SH-SY5Y (cell line): ENCODE data around the gene MAP6D1.

Experiments used
- GATA2 ChIP-seq: IDR thresholded peaks from 2 replicates; pipeline ENCODE4 v1.6.1; 2011; ENCODE audit warnings: mild to moderate bottlenecking, low read depth, low read length
- GATA3 ChIP-seq: IDR thresholded peaks from 2 replicates; pipeline ENCODE4 v1.6.1; 2011; ENCODE audit warnings: low read depth, mild to moderate bottlenecking, low read length, moderate library complexity

DNA sequence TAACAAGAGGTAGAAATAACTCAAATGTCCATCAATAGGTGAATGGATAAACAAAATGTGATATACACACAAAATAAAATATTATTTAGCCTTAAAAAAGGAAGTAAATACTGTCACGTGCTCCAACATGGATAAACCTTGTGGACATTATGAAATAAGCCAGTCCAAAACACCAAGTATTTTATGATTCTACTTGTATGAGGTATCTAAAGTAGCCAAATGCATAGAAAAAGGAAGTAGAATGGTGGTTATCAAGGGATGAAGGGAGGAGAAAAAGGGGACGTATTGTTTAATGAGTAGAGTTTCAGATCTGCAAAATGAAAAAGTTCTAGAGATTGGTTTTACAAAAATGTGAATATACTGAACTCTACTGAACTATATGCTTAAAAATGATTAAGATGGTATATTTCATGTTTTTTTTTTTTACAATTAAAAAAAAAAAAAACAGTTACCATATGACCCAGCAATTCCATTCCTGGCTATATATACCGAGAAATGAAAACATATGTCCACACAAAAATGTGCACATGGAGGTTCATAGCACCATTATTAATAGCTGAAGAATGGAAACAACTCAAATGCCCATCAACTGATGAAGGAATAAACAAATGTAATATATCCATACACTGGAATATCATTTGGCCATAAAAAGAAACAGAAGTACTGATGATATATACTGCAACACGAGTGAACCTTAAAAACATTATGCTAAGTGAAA lies 29.1 kb upstream of the MAP6D1 start:
- TF ChIP-seq GATA2 = no peak
- no peak for TF ChIP-seq GATA3
